Astrocyte (in vitro differentiated cells and primary cell): Measurements from ENCODE around the gene GCG. TPM values are rescaled to one million over a fixed set of nuclear protein-coding genes. Genes with fewer than 3 reads are reported as not detected.

Experiments
- total RNA-seq: library from RNA; stranded (reverse); gene quantifications from 2 replicates; pipeline ENCODE4 v1.2.1, GENCODE V29; 2021

GCG gene
- total RNA-seq, 1 donor from 2014 or later = not detected

Other genes starting within 250 kb of the GCG start
- 5.3 and 6.7 TPM in 2 replicates for gene DPP4, start 78.0 kb downstream of the GCG start, total RNA-seq
- 0.96 and 1.3 TPM in 2 replicates for gene FAP, start 91.2 kb upstream of the GCG start, total RNA-seq
- 62.3 and 70.5 TPM in 2 replicates for gene IFIH1, start 166.4 kb upstream of the GCG start, total RNA-seq
- 14.2 and 14.5 TPM in 2 replicates for gene GCA, start 191.9 kb upstream of the GCG start, total RNA-seq